ENCODE measurements around the gene USH1C.

Gene USH1C

GRCh38 chr11:17462940-17463339, 81.3 kb downstream of the USH1C start:
- DNase-seq: no peak

GRCh38 chr11:17460406-17460805, 83.8 kb downstream of the USH1C start:
- no peak for DNase-seq

GRCh38 chr11:17459236-17459896, 84.8 kb downstream of the USH1C start:
- DNase-seq: no peak

- no peak for DNase-seq
These were observed 85.9 kb downstream of the USH1C start for GRCh38 chr11:17458268-17458667.

GRCh38 chr11:17457396-17458173, 86.6 kb downstream of the USH1C start:
- DNase-seq: no peak

- DNase-seq: no peak
These were observed 91.5 kb downstream of the USH1C start for GRCh38 chr11:17452668-17453067.

- no peak for DNase-seq
These were observed 95.1 kb downstream of the USH1C start for GRCh38 chr11:17449158-17449557.

GRCh38 chr11:17446482-17446881, 97.7 kb downstream of the USH1C start:
- DNase-seq: no peak

- no peak for DNase-seq
These were observed 98.9 kb downstream of the USH1C start for GRCh38 chr11:17445240-17445795.

GRCh38 chr11:17443926-17444690, 100.1 kb downstream of the USH1C start:
- DNase-seq: no peak
